Neuronal stem cell (in vitro differentiated cells): Measurements from ENCODE around the gene EXOC3.

ENCODE experiments used
- DNase-seq: peaks from one replicate; pipeline ENCODE4 v3.0.0-alpha.2; 2013; ENCODE audit warnings: low spot score
- H2AFZ ChIP-seq: one replicate; pipeline ENCODE4 v1.6.1; 2013; ENCODE audit warnings: mild to moderate bottlenecking, low read length, inconsistent platforms
- H2AK5ac ChIP-seq: 2 replicates; pipeline ENCODE4 v1.6.1; 2013; ENCODE audit warnings: low read depth, mild to moderate bottlenecking, inconsistent platforms, low read length, moderate library complexity, mixed read lengths
- H2BK120ac ChIP-seq: 2 replicates; pipeline ENCODE4 v1.6.1; 2013; ENCODE audit warnings: low read depth, mild to moderate bottlenecking, inconsistent platforms, low read length, moderate library complexity, mixed read lengths
- H2BK12ac ChIP-seq: one replicate; pipeline ENCODE4 v1.6.1; 2013; ENCODE audit warnings: low read length, inconsistent platforms
- H2BK15ac ChIP-seq: 2 replicates; pipeline ENCODE4 v1.6.1; 2013; ENCODE audit warnings: mild to moderate bottlenecking, low read length, inconsistent platforms, mixed read lengths
- H2BK5ac ChIP-seq: one replicate; pipeline ENCODE4 v1.6.1; 2013; ENCODE audit warnings: inconsistent platforms, mild to moderate bottlenecking, low read length, moderate library complexity
- H3K14ac ChIP-seq: one replicate; pipeline ENCODE4 v1.6.1; 2013; ENCODE audit warnings: low read length, inconsistent platforms
- H3K18ac ChIP-seq: 2 replicates; pipeline ENCODE4 v1.6.1; 2013; ENCODE audit warnings: low read length, inconsistent platforms
- H3K23ac ChIP-seq: 2 replicates; pipeline ENCODE4 v1.6.1; 2013; ENCODE audit warnings: low read depth, mild to moderate bottlenecking, mixed read lengths, low read length, inconsistent platforms; ENCODE audit not compliant: poor library complexity
- H3K27ac ChIP-seq: replicated peaks from 3 replicates; pipeline ENCODE4 v1.5.1; 2013; ENCODE audit warnings: low read length, inconsistent platforms
- H3K27me3 ChIP-seq, 3 experiments: 2 replicates each; pipeline ENCODE4 v1.6.1; 2013; ENCODE audit warnings: low read length in 3 of 3, mild to moderate bottlenecking in 2 of 3, inconsistent platforms in 1 of 3, low read depth in 1 of 3, mixed read lengths in 1 of 3, moderate library complexity in 1 of 3; ENCODE audit not compliant: control insufficient read depth in 3 of 3, insufficient read depth in 3 of 3
- H3K36me3 ChIP-seq, 2 donors: replicated peaks in 1 of 2; 2 replicates each; pipeline ENCODE4 v1.6.1; 2013; ENCODE audit warnings: low read length in 2 of 2; ENCODE audit not compliant: control insufficient read depth in 2 of 2, insufficient read depth in 2 of 2
- H3K4ac ChIP-seq: 2 replicates; pipeline ENCODE4 v1.6.1; 2013; ENCODE audit warnings: inconsistent platforms, mild to moderate bottlenecking, low read length, moderate library complexity
- H3K4me1 ChIP-seq, 2 donors: 1 replicate in 1 of 2; 2 replicates in 1 of 2; pipeline ENCODE4 v1.6.1; 2013; ENCODE audit warnings: low read length in 2 of 2, low read depth in 1 of 2; ENCODE audit not compliant: control insufficient read depth in 2 of 2, insufficient read depth in 1 of 2
- H3K4me2 ChIP-seq: one replicate; pipeline ENCODE4 v1.6.1; 2013; ENCODE audit warnings: mild to moderate bottlenecking, low read length, inconsistent platforms; ENCODE audit not compliant: insufficient read depth, poor library complexity, severe bottlenecking
- H3K4me3 ChIP-seq, 2 donors: 2 replicates each; pipeline ENCODE4 v1.5.1; 2013; ENCODE audit warnings: low read length in 2 of 2, mild to moderate bottlenecking in 2 of 2, inconsistent platforms in 1 of 2, moderate library complexity in 1 of 2
- H3K79me1 ChIP-seq: one replicate; pipeline ENCODE4 v1.6.1; 2013; ENCODE audit warnings: low read depth, mild to moderate bottlenecking, inconsistent platforms, low read length, moderate library complexity
- H3K9ac ChIP-seq: one replicate; pipeline ENCODE4 v1.6.1; 2013; ENCODE audit warnings: mild to moderate bottlenecking, low read depth, low read length, inconsistent platforms; ENCODE audit not compliant: poor library complexity
- H3K9me3 ChIP-seq, 2 donors: replicated peaks in 1 of 2; 2 replicates each; pipeline versions ENCODE3 to v1.6.1; 2013; ENCODE audit warnings: low read length in 2 of 2, mild to moderate bottlenecking in 2 of 2, inconsistent platforms in 1 of 2, low read depth in 1 of 2, mixed read lengths in 1 of 2, moderate library complexity in 1 of 2; ENCODE audit not compliant: control insufficient read depth in 2 of 2, insufficient read depth in 1 of 2
- H4K8ac ChIP-seq: one replicate; pipeline ENCODE4 v1.6.1; 2013; ENCODE audit warnings: low read depth, mild to moderate bottlenecking, inconsistent platforms, low read length, moderate library complexity
- H4K91ac ChIP-seq: one replicate; pipeline ENCODE4 v1.6.1; 2013; ENCODE audit warnings: low read length, low read depth, mild to moderate bottlenecking, inconsistent platforms; ENCODE audit not compliant: poor library complexity
- WGBS, 2 donors: extraction: QIAGEN DNeasy Blood & Tissue Kit; methylation state at CpG; one replicate each; pipeline ENCODE4 v1.1.7; 2013; ENCODE audit warnings: missing lambda C conversion rate in 2 of 2, mixed read lengths in 1 of 2; ENCODE audit not compliant: insufficient read length in 2 of 2, insufficient replicate concordance in 1 of 2; ENCODE audit errors: extremely low coverage in 2 of 2; 5-methylcytosine and 5-hydroxymethylcytosine counted together

EXOC3 gene

DNA sequence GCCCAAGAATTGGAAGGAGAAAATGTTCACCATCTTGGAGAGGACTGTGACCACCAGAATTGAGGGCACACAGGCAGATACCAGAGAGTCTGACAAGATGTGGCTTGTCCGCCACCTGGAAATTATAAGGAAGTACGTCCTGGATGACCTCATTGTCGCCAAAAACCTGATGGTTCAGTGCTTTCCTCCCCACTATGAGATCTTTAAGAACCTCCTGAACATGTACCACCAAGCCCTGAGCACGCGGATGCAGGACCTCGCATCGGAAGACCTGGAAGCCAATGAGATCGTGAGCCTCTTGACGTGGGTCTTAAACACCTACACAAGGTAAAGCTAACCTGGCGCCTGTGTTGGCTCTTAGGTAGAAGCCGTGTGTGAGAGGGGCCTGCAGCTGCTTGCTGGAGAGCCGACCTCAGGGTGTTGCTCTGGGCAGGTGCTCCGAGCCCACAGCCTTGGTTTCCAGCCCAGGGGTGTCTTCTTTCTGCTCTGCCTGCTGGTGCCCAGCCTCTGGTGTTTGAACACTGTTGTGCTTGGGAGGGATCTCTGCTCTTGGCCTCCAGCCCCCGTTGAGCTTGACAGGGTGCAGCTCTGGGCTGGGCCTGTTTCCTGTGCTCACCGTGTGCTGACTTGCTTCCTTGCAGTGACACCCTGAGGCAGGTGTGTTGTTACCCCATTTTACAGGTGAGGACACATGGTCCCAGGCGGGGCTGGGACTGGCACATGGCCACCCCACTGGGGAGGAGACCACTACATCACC, 10.9 kb downstream of the EXOC3 start:
- no peak overlapping the region for H4K91ac ChIP-seq
- no peak overlapping the region for H3K23ac ChIP-seq
- no peak overlapping the region for H3K9ac ChIP-seq
- H3K79me1 ChIP-seq: peaks cover 9% of the 10 kb centered on the region
- no peak overlapping the region for H3K4ac ChIP-seq
- H3K9me3 ChIP-seq: peaks cover 9 to 46% of the 10 kb centered on the region in 2 donors
- no peak overlapping the region for H2AK5ac ChIP-seq
- no peak overlapping the region for H3K4me2 ChIP-seq
- peaks cover 0 to 7% of the 10 kb centered on the region in 2 donors for H3K4me1 ChIP-seq
- H3K18ac ChIP-seq: no peak overlapping the region
- H2AFZ ChIP-seq: no peak overlapping the region
- no peak overlapping the region for H3K14ac ChIP-seq
- no peak overlapping the region for H2BK5ac ChIP-seq
- no peak overlapping the region for H2BK120ac ChIP-seq
- DNase-seq: no peak
- H3K27ac ChIP-seq: no peak overlapping the region
- peaks cover 43 to 99% of the 10 kb centered on the region in 2 donors for H3K36me3 ChIP-seq
- no peak overlapping the region for H2BK15ac ChIP-seq
- no peaks in the 10 kb centered on the region for H3K27me3 ChIP-seq
- no peak overlapping the region for H4K8ac ChIP-seq
- WGBS, 2 donors: no CpG with 5 or more reads among the region's 16 CpGs
- no peak overlapping the region for H2BK12ac ChIP-seq
- H3K4me3 ChIP-seq: peak overlapping the region in 1 of 2 donors; percentile 39

DNA sequence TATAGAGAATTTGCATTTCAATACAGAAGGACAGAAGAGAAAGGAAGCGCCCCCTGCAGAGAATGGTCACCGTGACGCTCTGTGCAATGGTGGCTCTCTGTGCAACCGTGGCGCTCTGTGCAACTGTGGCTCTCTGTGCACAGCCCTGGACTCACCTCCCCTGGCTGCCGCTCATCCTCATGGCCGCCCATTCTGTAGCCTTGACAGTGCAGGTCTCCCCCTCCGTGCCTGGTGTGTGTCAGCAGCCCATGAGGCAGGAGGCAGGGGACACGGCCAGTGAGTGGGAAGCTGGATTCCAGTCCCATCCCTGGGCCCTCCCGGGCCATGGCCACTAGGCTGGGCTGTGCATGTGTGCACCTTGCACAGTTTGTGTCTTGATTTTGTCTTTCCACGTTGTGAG, 12.0 kb downstream of the EXOC3 start:
- Histone ChIP-seq H3K4me2 (no peak overlapping the region), H3K4ac (no peak overlapping the region), H3K27ac (no peak overlapping the region), H3K27me3 (no peaks in the 10 kb centered on the region), H3K18ac (peak overlapping the region; percentile 19), H4K8ac (no peak overlapping the region), H2BK15ac (no peak overlapping the region), H2BK12ac (no peak overlapping the region), H2BK5ac (no peak overlapping the region), H3K4me1 (peaks cover 0 to 7% of the 10 kb centered on the region in 2 donors), H2AK5ac (no peak overlapping the region), H3K4me3 (no peak overlapping the region), H2BK120ac (no peak overlapping the region), H2AFZ (no peak overlapping the region), H4K91ac (no peak overlapping the region), H3K14ac (no peak overlapping the region), H3K36me3 (peaks cover 42 to 100% of the 10 kb centered on the region in 2 donors), H3K23ac (peak overlapping the region; percentile 37), H3K9me3 (peaks cover 9 to 43% of the 10 kb centered on the region in 2 donors), H3K9ac (peak overlapping the region; percentile 5), H3K79me1 (peaks cover 11% of the 10 kb centered on the region)
- WGBS, 2 donors: no CpG with 5 or more reads among the region's 11 CpGs
- no peak for DNase-seq

DNA sequence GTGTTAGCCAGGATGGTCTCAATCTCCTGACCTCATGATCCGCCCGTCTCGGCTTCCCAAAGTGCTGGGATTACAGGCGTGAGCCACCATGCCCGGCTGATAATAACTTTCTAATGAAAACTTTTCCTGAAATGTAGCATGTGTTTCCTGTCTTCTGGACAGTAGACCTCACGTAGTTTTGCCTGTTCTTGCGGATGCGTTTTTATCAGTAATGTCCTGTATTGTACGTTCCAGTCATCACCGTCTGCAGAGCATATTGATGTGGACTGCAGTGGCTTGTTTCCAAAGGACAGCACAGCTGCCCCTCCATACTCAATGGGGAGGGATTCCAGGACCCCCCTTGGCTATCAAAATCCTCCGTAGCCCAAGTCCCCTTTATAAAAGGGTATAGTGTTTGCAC, 12.8 kb downstream of the EXOC3 start:
- Histone ChIP-seq H3K4me3 (no peak overlapping the region), H2AFZ (no peak overlapping the region), H3K4me2 (no peak overlapping the region), H4K8ac (no peak overlapping the region), H3K4me1 (peaks cover 0 to 7% of the 10 kb centered on the region in 2 donors), H2AK5ac (no peak overlapping the region), H3K4ac (no peak overlapping the region), H4K91ac (no peak overlapping the region), H3K9me3 (peaks cover 9 to 36% of the 10 kb centered on the region in 2 donors), H2BK15ac (no peak overlapping the region), H2BK12ac (no peak overlapping the region), H3K27ac (no peak overlapping the region), H2BK5ac (no peak overlapping the region), H3K79me1 (peaks cover 11% of the 10 kb centered on the region), H2BK120ac (no peak overlapping the region), H3K27me3 (no peaks in the 10 kb centered on the region), H3K23ac (no peak overlapping the region), H3K14ac (no peak overlapping the region), H3K36me3 (peaks cover 44 to 100% of the 10 kb centered on the region in 2 donors), H3K9ac (no peak overlapping the region), H3K18ac (no peak overlapping the region)
- WGBS, 2 donors: no CpG with 5 or more reads among the region's 11 CpGs
- no peak for DNase-seq

DNA sequence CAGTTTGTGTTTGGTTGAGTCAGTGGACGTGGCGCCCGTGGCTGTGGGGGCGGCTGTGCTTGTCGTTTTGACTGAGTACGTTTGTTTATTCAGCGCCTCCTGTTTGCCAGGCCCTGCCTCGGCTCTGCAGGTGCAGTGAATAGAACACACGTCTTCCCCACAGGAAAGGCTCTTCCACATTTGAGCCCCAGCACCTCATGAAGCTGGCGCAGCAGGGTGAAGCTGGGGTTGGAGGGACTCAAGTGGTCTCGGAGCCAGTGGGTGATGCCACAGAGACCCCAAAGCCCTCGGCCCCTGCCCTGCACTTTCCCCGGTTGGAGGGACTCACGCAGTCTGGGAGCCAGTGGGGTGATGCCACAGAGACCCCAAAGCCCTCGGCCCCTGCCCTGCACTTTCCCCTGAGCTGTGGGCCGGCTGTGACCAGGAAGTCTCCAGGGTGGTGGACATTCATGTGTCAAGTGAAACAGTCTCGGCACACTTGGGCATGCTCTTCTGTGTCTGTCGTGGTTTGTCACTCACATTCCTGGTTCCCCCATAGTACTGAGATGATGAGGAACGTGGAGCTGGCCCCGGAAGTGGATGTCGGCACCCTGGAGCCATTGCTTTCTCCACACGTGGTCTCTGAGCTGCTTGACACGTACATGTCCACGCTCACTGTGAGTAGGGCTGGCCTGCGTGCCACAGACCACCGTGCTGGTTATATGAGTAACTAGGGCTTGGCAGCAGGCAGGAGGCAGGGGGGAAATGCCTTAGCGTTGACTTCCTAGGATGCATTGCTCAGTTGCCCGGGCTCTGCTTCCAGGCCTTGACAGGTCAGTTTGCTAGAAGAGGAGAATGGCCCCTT, 13.6 kb downstream of the EXOC3 start:
- Histone ChIP-seq H4K91ac (peak overlapping the region; percentile 40), H3K4ac (no peak overlapping the region), H4K8ac (no peak overlapping the region), H3K4me2 (no peak overlapping the region), H2AK5ac (no peak overlapping the region), H2AFZ (no peak overlapping the region), H3K4me1 (peaks cover 0 to 7% of the 10 kb centered on the region in 2 donors), H3K18ac (no peak overlapping the region), H3K27me3 (no peaks in the 10 kb centered on the region), H2BK120ac (no peak overlapping the region), H3K23ac (no peak overlapping the region), H2BK12ac (no peak overlapping the region), H3K79me1 (peaks cover 11% of the 10 kb centered on the region), H3K9ac (peak overlapping the region; percentile 34), H3K36me3 (peaks cover 43 to 95% of the 10 kb centered on the region in 2 donors), H2BK5ac (no peak overlapping the region), H3K27ac (no peak overlapping the region), H3K14ac (no peak overlapping the region), H2BK15ac (no peak overlapping the region), H3K4me3 (no peak overlapping the region), H3K9me3 (peaks cover 9 to 29% of the 10 kb centered on the region in 2 donors)
- DNase-seq: no peak
- no CpG with 5 or more reads among the region's 28 CpGs for WGBS, 2 donors
